HepG2 (cell line): ENCODE results near the gene JDP2. TPM values are rescaled to one million over a fixed set of nuclear protein-coding genes. Genes with fewer than 3 reads are reported as not detected.

Experiments
- ATAC-seq: fragments of 200-7000 bp; cut with Tn5 transposase; 3 replicates; pipeline ENCODE4 v1.9.1; 2020; ENCODE audit warnings: mild to moderate bottlenecking, moderate library complexity
- BruUV-seq: library from RNA; stranded (reverse); fragments of 400-500 nt; replicated peaks from 2 replicates; lab custom pipeline; 2021; lab: Mats Ljungman, UMichigan
- CTCF ChIA-PET: fragments of 300-600 bp; formaldehyde crosslinking; extraction: SDS; loops from one replicate; lab custom pipeline; 2021; ENCODE audit warnings: low total read pairs, inconsistent platforms, low intra/inter-chr PET ratio; lab: Yijun Ruan, JAX
- POLR2A ChIA-PET: fragments of 350-600 bp; sonication (Branson Sonifier 250); formaldehyde crosslinking; loops from one replicate; lab custom pipeline; 2020; ENCODE audit warnings: antibody characterized with exemption, inconsistent platforms; lab: Yijun Ruan, JAX
- DNase-seq: peaks from one replicate; pipeline ENCODE4 v3.0.0-alpha.2; 2015; ENCODE audit warnings: low spot score
- FAIRE-seq: peaks from 3 replicates; lab custom pipeline; 2011; peaks lifted over from hg19 to GRCh38; lab: Jason Lieb, UNC
- H2AFZ ChIP-seq: one replicate; pipeline ENCODE4 v1.6.1; 2011; ENCODE audit warnings: low read length, inconsistent platforms
- H3K27ac ChIP-seq: fragments of 300-600 bp; 3 replicates; pipeline ENCODE4 v1.8.0; 2011; ENCODE audit warnings: mixed run types, mild to moderate bottlenecking, mixed read lengths, low read length, inconsistent platforms; ENCODE audit not compliant: insufficient read depth; ENCODE audit errors: extremely low read length
- H3K27me3 ChIP-seq, 2 experiments: fragments of 200-600 bp in 1 of 2; 2 replicates in 1 of 2; 3 replicates in 1 of 2; pipeline versions ENCODE4 v1.6.0 to v1.8.0; 2011; ENCODE audit warnings: low read length in 2 of 2, mild to moderate bottlenecking in 2 of 2, moderate library complexity in 2 of 2, inconsistent platforms in 1 of 2; ENCODE audit not compliant: insufficient read depth in 2 of 2, control insufficient read depth in 1 of 2
- H3K36me3 ChIP-seq, 2 experiments: fragments of 200-600 bp in 1 of 2; replicated peaks in 1 of 2; 2 replicates in 1 of 2; 3 replicates in 1 of 2; pipeline versions ENCODE4 v1.5.1 to v1.8.0; 2011; ENCODE audit warnings: low read length in 2 of 2, inconsistent platforms in 1 of 2; ENCODE audit not compliant: insufficient read depth in 2 of 2, control insufficient read depth in 1 of 2
- H3K4me1 ChIP-seq: 2 replicates; pipeline ENCODE4 v1.5.1; 2012; ENCODE audit warnings: low read length, inconsistent platforms; ENCODE audit not compliant: insufficient read depth
- H3K4me2 ChIP-seq: 2 replicates; pipeline ENCODE4 v1.6.0; 2011; ENCODE audit warnings: low read depth, low read length, inconsistent platforms
- H3K4me3 ChIP-seq, 3 experiments: fragments of 200-600 bp in 1 of 3; sonication (generic), shearing (Covaris generic) in 1 of 3; replicated peaks in 1 of 3; 2 replicates each; pipeline ENCODE4 v1.5.1; 2011 to 2016; ENCODE audit warnings: low read length in 3 of 3, inconsistent platforms in 2 of 3, low read depth in 2 of 3, mild to moderate bottlenecking in 2 of 3, control low read depth in 1 of 3, mixed read lengths in 1 of 3; ENCODE audit not compliant: insufficient read depth in 1 of 3
- H3K79me2 ChIP-seq: one replicate; pipeline ENCODE4 v1.6.1; 2011; ENCODE audit warnings: low read length, inconsistent platforms; ENCODE audit not compliant: insufficient read depth
- H3K9ac ChIP-seq: 2 replicates; pipeline ENCODE4 v1.6.0; 2011; ENCODE audit warnings: mild to moderate bottlenecking, low read depth, low read length, inconsistent platforms; ENCODE audit not compliant: insufficient read depth
- H3K9me3 ChIP-seq: 2 replicates; pipeline ENCODE4 v1.5.1; 2012; ENCODE audit warnings: mild to moderate bottlenecking, low read length
- H4K20me1 ChIP-seq: 2 replicates; pipeline ENCODE4 v1.6.0; 2011; ENCODE audit warnings: inconsistent platforms, mild to moderate bottlenecking, low read length, moderate library complexity; ENCODE audit not compliant: insufficient read depth
- ATF1 ChIP-seq: IDR thresholded peaks from 2 replicates; pipeline ENCODE4 v1.6.1; 2016; ENCODE audit warnings: mild to moderate bottlenecking, control low read depth
- ATF7-NPFF ChIP-seq: sonication (generic); formaldehyde crosslinking; IDR thresholded peaks from 2 replicates; pipeline ENCODE4 v1.8.1; 2023; ENCODE audit warnings: mild to moderate bottlenecking, low read depth, missing genetic modification reagents, moderate library complexity
- DMTF1 ChIP-seq: sonication (generic); formaldehyde crosslinking; IDR thresholded peaks from 2 replicates; pipeline ENCODE4 v1.4.0; 2020; ENCODE audit warnings: mild to moderate bottlenecking, missing genetic modification reagents
- ISX ChIP-seq: sonication (generic); formaldehyde crosslinking; conservative IDR thresholded peaks from 2 replicates; pipeline ENCODE4 v1.5.0; 2020; ENCODE audit warnings: missing genetic modification reagents
- KLF16 ChIP-seq, 2 experiments: sonication (generic) in 1 of 2; formaldehyde crosslinking in 1 of 2; IDR thresholded peaks; 2 replicates each; pipeline versions ENCODE4 v1.6.1 to v1.8.0; 2016 to 2023; ENCODE audit warnings: missing genetic modification reagents in 2 of 2, missing compliant biosample characterization in 1 of 2
- NR2F2 ChIP-seq: IDR thresholded peaks from 2 replicates; pipeline ENCODE4 v1.6.1; 2012; ENCODE audit warnings: low read depth, inconsistent platforms, borderline replicate concordance
- PAWR ChIP-seq: sonication (generic); formaldehyde crosslinking; IDR thresholded peaks from 2 replicates; pipeline ENCODE4 v1.4.0; 2020; ENCODE audit warnings: missing genetic modification reagents, mild to moderate bottlenecking, borderline replicate concordance
- PHF5A ChIP-seq: IDR thresholded peaks from one replicate; pipeline ENCODE4 v1.6.1; 2018; ENCODE audit warnings: low read depth, missing genetic modification reagents; ENCODE audit not compliant: unreplicated experiment
- RBAK ChIP-seq: sonication (generic); formaldehyde crosslinking; IDR thresholded peaks from 2 replicates; pipeline ENCODE4 v1.5.1; 2020; ENCODE audit warnings: mild to moderate bottlenecking, missing genetic modification reagents
- SP5 ChIP-seq: IDR thresholded peaks from 2 replicates; pipeline ENCODE4 v1.6.1; 2016; ENCODE audit warnings: low read depth, borderline replicate concordance
- SRSF9 ChIP-seq: fragments of 200-400 bp; formaldehyde crosslinking; IDR thresholded peaks from 2 replicates; pipeline ENCODE4 v1.6.1; 2018; ENCODE audit warnings: borderline replicate concordance, mild to moderate bottlenecking, low read depth, low read length; ENCODE audit not compliant: insufficient read depth, poor library complexity, severe bottlenecking
- TAF1 ChIP-seq: sonication (generic); formaldehyde crosslinking; IDR thresholded peaks from 2 replicates; pipeline ENCODE4 v1.4.0; 2020; ENCODE audit warnings: missing genetic modification reagents
- ZNF274 ChIP-seq: sonication (generic); formaldehyde crosslinking; IDR thresholded peaks from 2 replicates; pipeline ENCODE4 v1.5.1; 2020; ENCODE audit warnings: mild to moderate bottlenecking, missing genetic modification reagents
- ZNF30 ChIP-seq: sonication (generic); formaldehyde crosslinking; IDR thresholded peaks from 2 replicates; pipeline ENCODE4 v1.5.0; 2020; ENCODE audit warnings: mild to moderate bottlenecking, missing genetic modification reagents
- ZSCAN31 ChIP-seq: sonication (generic); formaldehyde crosslinking; IDR thresholded peaks from 2 replicates; pipeline ENCODE4 v1.5.0; 2020; ENCODE audit warnings: low read depth, mild to moderate bottlenecking, missing genetic modification reagents
- WGBS: methylation state at CpG from one replicate; pipeline ENCODE4 v1.1.6; 2017; ENCODE audit warnings: low lambda C conversion rate; 5-methylcytosine and 5-hydroxymethylcytosine counted together
- in situ Hi-C: cut with HindIII; loops from 2 replicates; pipeline ENCODE4 v1.10.0; 2017; ENCODE audit warnings: low pct_unique_long_range_greater_than_20kb; ENCODE audit not compliant: extremely low pct_ligation_motif_present
- intact Hi-C: fragments of 100-400 bp; cut with micrococcal nuclease; formaldehyde crosslinking; loops from one replicate; pipeline ENCODE4 v1.10.0; 2022; ENCODE audit not compliant: unreplicated experiment
- polyA plus RNA-seq, 8 experiments: library from polyadenylated mRNA; depleted of rRNA in 3 of 8; stranded (reverse) in 7 of 8; unstranded in 1 of 8; fragments of >200 nt; fragmentation: Illumina TruSeq in 4 of 8; extraction: Trizol in 4 of 8; gene quantifications; 2 replicates each; pipeline versions ENCODE4 v1.2.1 to v1.2.3, GENCODE V29; 2011 to 2016; ENCODE audit warnings: low read depth in 4 of 8, missing spikeins in 1 of 8, mixed read lengths in 1 of 8; ENCODE audit not compliant: insufficient read depth in 1 of 8
- total RNA-seq, 5 experiments: library from RNA; depleted of rRNA; stranded (reverse); fragments of >200 nt; fragmentation: Illumina TruSeq; extraction: Trizol; gene quantifications; 2 replicates each; pipeline ENCODE4 v1.2.3, GENCODE V29; 2016; ENCODE audit warnings: low read depth in 1 of 5
- TF ChIP-seq, protein P1 (sequence below): sonication (generic); formaldehyde crosslinking; conservative IDR thresholded peaks from 2 replicates; pipeline ENCODE4 v1.4.0; 2020; ENCODE audit warnings: missing genetic modification reagents
- TF ChIP-seq, protein P2 (sequence below): sonication (generic); formaldehyde crosslinking; IDR thresholded peaks from 2 replicates; pipeline ENCODE4 v1.5.1; 2020; ENCODE audit warnings: missing genetic modification reagents, mild to moderate bottlenecking, borderline replicate concordance
- TF ChIP-seq, protein P3 (sequence below): sonication (generic); formaldehyde crosslinking; IDR thresholded peaks from 2 replicates; pipeline ENCODE4 v1.8.1; 2023; ENCODE audit warnings: mild to moderate bottlenecking, missing genetic modification reagents

The JDP2 gene
- total and polyA plus RNA-seq, 2 of the 13 experiments (the other 11 are each of a cell fraction or from before 2014, with no cell fraction given) = 8.0 to 8.9 TPM

DNA sequence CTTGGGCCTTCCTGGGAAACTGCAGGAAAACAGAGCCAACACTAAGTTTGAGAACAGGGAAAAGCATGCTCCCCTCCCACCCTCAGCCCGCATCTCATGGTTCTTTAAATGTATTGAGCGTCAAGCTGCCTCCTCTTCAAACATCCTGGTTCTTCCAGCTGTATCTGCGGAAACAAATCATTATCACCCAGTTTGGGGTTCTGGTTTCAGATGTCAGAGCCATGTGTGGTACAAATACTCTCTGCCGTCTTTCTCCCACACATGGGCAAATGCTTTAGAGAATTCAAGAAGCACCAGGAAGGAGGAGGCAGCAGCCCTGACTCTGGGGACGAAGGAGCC lies 29.1 kb downstream of the JDP2 start (continued):
- TF ChIP-seq ISX (CRISPR knock-in tag) (no peak), ZNF30 (CRISPR knock-in tag) (no peak), RBAK (CRISPR knock-in tag) (no peak), TAF1 (CRISPR knock-in tag) (no peak), ZSCAN31 (CRISPR knock-in tag) (no peak), DMTF1 (CRISPR knock-in tag) (no peak)
- TF ChIP-seq, protein P1, sequence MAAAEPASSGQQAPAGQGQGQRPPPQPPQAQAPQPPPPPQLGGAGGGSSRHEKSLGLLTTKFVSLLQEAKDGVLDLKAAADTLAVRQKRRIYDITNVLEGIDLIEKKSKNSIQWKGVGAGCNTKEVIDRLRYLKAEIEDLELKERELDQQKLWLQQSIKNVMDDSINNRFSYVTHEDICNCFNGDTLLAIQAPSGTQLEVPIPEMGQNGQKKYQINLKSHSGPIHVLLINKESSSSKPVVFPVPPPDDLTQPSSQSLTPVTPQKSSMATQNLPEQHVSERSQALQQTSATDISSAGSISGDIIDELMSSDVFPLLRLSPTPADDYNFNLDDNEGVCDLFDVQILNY (CRISPR knock-in tag) = no peak
- TF ChIP-seq, protein P2, sequence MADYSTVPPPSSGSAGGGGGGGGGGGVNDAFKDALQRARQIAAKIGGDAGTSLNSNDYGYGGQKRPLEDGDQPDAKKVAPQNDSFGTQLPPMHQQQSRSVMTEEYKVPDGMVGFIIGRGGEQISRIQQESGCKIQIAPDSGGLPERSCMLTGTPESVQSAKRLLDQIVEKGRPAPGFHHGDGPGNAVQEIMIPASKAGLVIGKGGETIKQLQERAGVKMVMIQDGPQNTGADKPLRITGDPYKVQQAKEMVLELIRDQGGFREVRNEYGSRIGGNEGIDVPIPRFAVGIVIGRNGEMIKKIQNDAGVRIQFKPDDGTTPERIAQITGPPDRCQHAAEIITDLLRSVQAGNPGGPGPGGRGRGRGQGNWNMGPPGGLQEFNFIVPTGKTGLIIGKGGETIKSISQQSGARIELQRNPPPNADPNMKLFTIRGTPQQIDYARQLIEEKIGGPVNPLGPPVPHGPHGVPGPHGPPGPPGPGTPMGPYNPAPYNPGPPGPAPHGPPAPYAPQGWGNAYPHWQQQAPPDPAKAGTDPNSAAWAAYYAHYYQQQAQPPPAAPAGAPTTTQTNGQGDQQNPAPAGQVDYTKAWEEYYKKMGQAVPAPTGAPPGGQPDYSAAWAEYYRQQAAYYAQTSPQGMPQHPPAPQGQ (CRISPR knock-in tag) = no peak

DNA sequence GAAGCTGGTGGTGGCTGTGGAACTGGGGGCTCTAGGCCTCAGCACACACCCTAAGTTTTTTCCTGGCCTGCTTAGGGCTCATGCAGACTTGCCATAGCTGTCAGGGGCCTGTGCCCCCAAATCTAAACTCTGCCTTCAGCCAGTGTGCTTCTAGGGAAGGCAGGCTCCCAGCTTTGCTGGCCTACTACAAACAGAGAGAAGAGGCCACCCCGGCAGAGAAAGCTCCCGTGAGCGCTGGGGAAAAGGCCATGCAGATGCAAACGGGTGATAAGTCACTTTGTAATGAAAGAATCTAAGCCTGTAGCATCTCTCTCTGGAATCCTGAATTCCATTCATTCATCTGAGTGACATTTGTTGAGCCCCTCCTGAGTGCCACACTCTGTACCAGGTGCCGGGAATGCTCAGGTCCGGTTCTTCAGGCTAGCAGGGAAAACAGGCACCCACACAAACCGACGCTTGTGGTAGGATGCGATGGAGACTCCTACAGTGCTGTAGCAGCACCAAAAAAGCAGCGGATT lies 29.9 kb downstream of the JDP2 start:
- Histone ChIP-seq H3K4me3 (no peak overlapping the region), H3K27me3 (no peaks in the 10 kb centered on the region), H4K20me1 (peaks cover 1% of the 10 kb centered on the region; the same call in 1 of the 2 replicates), H3K9me3 (no peaks in the 10 kb centered on the region), H3K36me3 (peaks cover 7 to 15% of the 10 kb centered on the region in 2 experiments), H3K9ac (no peak overlapping the region), H3K4me2 (no peak overlapping the region), H3K27ac (no peak overlapping the region), H3K4me1 (peaks cover 11% of the 10 kb centered on the region), H3K79me2 (no peaks in the 10 kb centered on the region), H2AFZ (no peak overlapping the region)
- intact Hi-C loops (no loop called here), in situ Hi-C loops (no loop called here)
- ATAC-seq (no peak), FAIRE-seq (no peak), DNase-seq (no peak)
- BruUV-seq = no TSS peak
- no peak for TF ChIP-seq SRSF9
- no peak for TF ChIP-seq ZNF274
- no peak for TF ChIP-seq ATF1 (CRISPR knock-in tag)
- no peak for TF ChIP-seq SP5 (CRISPR knock-in tag)
- no peak for TF ChIP-seq KLF16 (CRISPR knock-in tag; IDR thresholded peaks at IDR 0.05)
- no peak for TF ChIP-seq PHF5A (CRISPR knock-in tag)
- no peak for TF ChIP-seq ATF7-NPFF (CRISPR knock-in tag)
- TF ChIP-seq, protein P3, sequence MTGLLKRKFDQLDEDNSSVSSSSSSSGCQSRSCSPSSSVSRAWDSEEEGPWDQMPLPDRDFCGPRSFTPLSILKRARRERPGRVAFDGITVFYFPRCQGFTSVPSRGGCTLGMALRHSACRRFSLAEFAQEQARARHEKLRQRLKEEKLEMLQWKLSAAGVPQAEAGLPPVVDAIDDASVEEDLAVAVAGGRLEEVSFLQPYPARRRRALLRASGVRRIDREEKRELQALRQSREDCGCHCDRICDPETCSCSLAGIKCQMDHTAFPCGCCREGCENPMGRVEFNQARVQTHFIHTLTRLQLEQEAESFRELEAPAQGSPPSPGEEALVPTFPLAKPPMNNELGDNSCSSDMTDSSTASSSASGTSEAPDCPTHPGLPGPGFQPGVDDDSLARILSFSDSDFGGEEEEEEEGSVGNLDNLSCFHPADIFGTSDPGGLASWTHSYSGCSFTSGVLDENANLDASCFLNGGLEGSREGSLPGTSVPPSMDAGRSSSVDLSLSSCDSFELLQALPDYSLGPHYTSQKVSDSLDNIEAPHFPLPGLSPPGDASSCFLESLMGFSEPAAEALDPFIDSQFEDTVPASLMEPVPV (CRISPR knock-in tag) = no peak
- TF ChIP-seq NR2F2 = no peak
- no peak for TF ChIP-seq PAWR (CRISPR knock-in tag)
- 85% methylated on average over 10 of the region's 10 CpGs for WGBS
- POLR2A ChIA-PET = no interaction called here
- CTCF ChIA-PET = no interaction called here
